B cell (primary cell): Measurements from ENCODE around the gene AVP. TPM values are rescaled to one million over a fixed set of nuclear protein-coding genes. Genes with fewer than 3 reads are reported as not detected.

Experiments used
- ATAC-seq: fragments of 200-7000 bp; cut with Tn5 transposase; one replicate; pipeline ENCODE4 v1.10.0; 2021; ENCODE audit warnings: low read depth, mild to moderate bottlenecking, moderate number of reproducible peaks, moderate library complexity
- CTCF ChIA-PET: fragments of 350-600 bp; sonication (Branson Sonifier 250); formaldehyde crosslinking; loops from one replicate; lab custom pipeline; 2021; ENCODE audit warnings: antibody characterized with exemption, inconsistent platforms; lab: Charles Lee
- POLR2A ChIA-PET: fragments of 350-600 bp; sonication (Branson Sonifier 250); formaldehyde crosslinking; loops from one replicate; lab custom pipeline; 2021; ENCODE audit warnings: antibody characterized with exemption; lab: Charles Lee
- DNase-seq: peaks from one replicate; pipeline ENCODE4 v3.0.0; 2013
- H2AFZ ChIP-seq: 2 replicates; pipeline ENCODE4 v1.6.1; 2012; ENCODE audit warnings: mild to moderate bottlenecking, low read depth, low read length; ENCODE audit not compliant: insufficient read depth, poor library complexity, severe bottlenecking
- H3K27ac ChIP-seq, 2 donors: 1 replicate in 1 of 2; 2 replicates in 1 of 2; pipeline ENCODE4 v1.5.1; 2012 to 2013; ENCODE audit warnings: low read length in 2 of 2, mild to moderate bottlenecking in 2 of 2, moderate library complexity in 1 of 2
- H3K27me3 ChIP-seq, 4 experiments: fragments of 200-600 bp in 1 of 4; sonication (generic) in 1 of 4; replicated peaks in 1 of 4; 1 replicate in 2 of 4; 2 replicates in 2 of 4; pipeline versions ENCODE4 v1.6.1 to v1.7.0; 2013 to 2016; ENCODE audit warnings: low read length in 3 of 4, mild to moderate bottlenecking in 2 of 4, mixed read lengths in 1 of 4, moderate library complexity in 1 of 4; ENCODE audit not compliant: insufficient read depth in 4 of 4, control insufficient read depth in 3 of 4; ENCODE audit errors: control extremely low read depth in 1 of 4
- H3K36me3 ChIP-seq, 2 experiments: replicated peaks in 1 of 2; 1 replicate in 1 of 2; 2 replicates in 1 of 2; pipeline versions ENCODE4 v1.6.1 to v1.7.1; 2013; ENCODE audit warnings: low read length in 1 of 2; ENCODE audit not compliant: insufficient read depth in 2 of 2, control insufficient read depth in 1 of 2; ENCODE audit errors: control extremely low read depth in 1 of 2, extremely low read depth in 1 of 2
- H3K4me1 ChIP-seq, 2 donors: fragments of 200-600 bp in 1 of 2; sonication (generic) in 1 of 2; 1 replicate in 1 of 2; 2 replicates in 1 of 2; pipeline versions ENCODE4 v1.5.1 to v1.6.1; 2013 to 2017; ENCODE audit warnings: low read length in 2 of 2; ENCODE audit not compliant: control insufficient read depth in 2 of 2, insufficient read depth in 2 of 2
- H3K4me2 ChIP-seq: replicated peaks from 2 replicates; pipeline ENCODE3; 2012; ENCODE audit warnings: mild to moderate bottlenecking, low read depth, low read length; ENCODE audit not compliant: poor library complexity, severe bottlenecking
- H3K4me3 ChIP-seq, 5 experiments: fragments of 200-600 bp in 1 of 5; sonication (generic) in 1 of 5; 1 replicate in 3 of 5; 2 replicates in 2 of 5; pipeline versions ENCODE4 v1.5.1 to v1.7.0; 2011 to 2016; ENCODE audit warnings: low read length in 4 of 5, mild to moderate bottlenecking in 4 of 5, low read depth in 2 of 5, control low read depth in 1 of 5, moderate library complexity in 1 of 5; ENCODE audit not compliant: insufficient read depth in 1 of 5; ENCODE audit errors: control extremely low read depth in 1 of 5, extremely low read depth in 1 of 5
- H3K79me2 ChIP-seq: fragments of 200-600 bp; sonication (generic); one replicate; pipeline ENCODE4 v1.6.0; 2016; ENCODE audit warnings: low read length; ENCODE audit not compliant: control insufficient read depth, insufficient read depth
- H3K9ac ChIP-seq: fragments of 200-600 bp; sonication (generic); 2 replicates; pipeline ENCODE4 v1.6.1; 2017; ENCODE audit warnings: mild to moderate bottlenecking, low read length, moderate library complexity
- H3K9me3 ChIP-seq, 3 donors: one replicate each; pipeline versions ENCODE4 v1.6.1 to v1.7.1; 2013; ENCODE audit warnings: low read length in 2 of 3; ENCODE audit not compliant: control insufficient read depth in 2 of 3, insufficient read depth in 1 of 3; ENCODE audit errors: control extremely low read depth in 1 of 3
- H4K20me1 ChIP-seq: 2 replicates; pipeline ENCODE4 v1.6.0; 2012; ENCODE audit warnings: mild to moderate bottlenecking, low read length; ENCODE audit not compliant: insufficient read depth, control insufficient read depth, poor library complexity, severe bottlenecking
- H3K27ac Mint-ChIP-seq: one replicate; pipeline ENCODE4 v1.8.0; 2021; ENCODE audit warnings: mixed read lengths
- H3K27me3 Mint-ChIP-seq: one replicate; pipeline ENCODE4 v1.8.0; 2021; ENCODE audit warnings: mixed read lengths
- H3K4me1 Mint-ChIP-seq: one replicate; pipeline ENCODE4 v1.8.0; 2021; ENCODE audit warnings: mixed read lengths
- H3K4me3 Mint-ChIP-seq: one replicate; pipeline ENCODE4 v1.8.0; 2021; ENCODE audit warnings: mixed read lengths
- H3K9me3 Mint-ChIP-seq: one replicate; pipeline ENCODE4 v1.8.0; 2022; ENCODE audit warnings: mixed read lengths; ENCODE audit not compliant: insufficient read depth
- CTCF ChIP-seq: fragments of 200-600 bp; IDR thresholded peaks from one replicate; pipeline ENCODE4 v1.8.0; 2022; ENCODE audit warnings: antibody characterized with exemption, mild to moderate bottlenecking
- EZH2 ChIP-seq: IDR thresholded peaks from 2 replicates; pipeline ENCODE4 v1.6.1; 2012; ENCODE audit warnings: borderline replicate concordance, low read depth, mild to moderate bottlenecking, moderate library complexity, low read length; ENCODE audit not compliant: insufficient read depth, poor library complexity, severe bottlenecking
- WGBS: methylation state at CpG from one replicate; pipeline ENCODE4 v1.1.5; 2013; ENCODE audit warnings: missing lambda C conversion rate; ENCODE audit not compliant: insufficient coverage; 5-methylcytosine and 5-hydroxymethylcytosine counted together
- intact Hi-C: fragments of 100-400 bp; cut with micrococcal nuclease; formaldehyde crosslinking; loops from one replicate; pipeline ENCODE4 v1.10.0; 2022
- polyA plus RNA-seq: library from polyadenylated mRNA; depleted of rRNA; stranded (reverse); fragments of >200 nt; gene quantifications from 2 replicates; pipeline ENCODE4 v1.2.3, GENCODE V29; 2012
- total RNA-seq, 2 donors: library from RNA; stranded (reverse); fragments of 120-200 nt in 1 of 2; gene quantifications; 1 replicate in 1 of 2; 2 replicates in 1 of 2; pipeline versions ENCODE4 v1.2.3 to v1.2.4, GENCODE V29; 2013 to 2022

The AVP gene
- total and polyA plus RNA-seq, 2 donors (not counting 1 experiment from before 2014, with no cell fraction given) = 4.5 TPM; not detected in 1

- no peaks in the 10 kb centered on the region for H3K27me3 Mint-ChIP-seq
- H3K4me1 Mint-ChIP-seq = peaks cover 31% of the 10 kb centered on the region
- no peak overlapping the region for H3K9ac ChIP-seq
- no peak overlapping the region for H3K4me3 ChIP-seq
- H3K27ac ChIP-seq = no peak overlapping the region
- peaks cover 0 to 12% (median 2%) of the 10 kb centered on the region in 4 experiments for H3K27me3 ChIP-seq
- H4K20me1 ChIP-seq = no peaks in the 10 kb centered on the region
- peaks cover 6% of the 10 kb centered on the region for H3K79me2 ChIP-seq
- ChIA-PET CTCF (interaction anchor here (0.7 to 5.2 kb wide), 8 partner anchors 14 to 49 kb away, joined by 3 to 43 read pairs (median 4); no protein-coding TSS in a partner anchor), POLR2A (no interaction called here)
- H3K4me3 Mint-ChIP-seq = no peak overlapping the region
- no peak overlapping the region for H3K4me2 ChIP-seq
- H2AFZ ChIP-seq = no peak overlapping the region
- no peaks in the 10 kb centered on the region for H3K9me3 Mint-ChIP-seq
- TF ChIP-seq CTCF (peak; percentile 23), EZH2 (no peak)
- H3K4me1 ChIP-seq = peaks cover 14 to 15% of the 10 kb centered on the region in 2 donors
- intact Hi-C loops = no loop called here
- H3K36me3 ChIP-seq = no peaks in the 10 kb centered on the region
- H3K27ac Mint-ChIP-seq = no peak overlapping the region
- peak; percentile 25 for ATAC-seq
- DNase-seq = peak; percentile 53
- H3K9me3 ChIP-seq = peaks cover 0 to 8% (median 0%) of the 10 kb centered on the region in 3 donors
- 95% methylated on average over 5 of the region's 8 CpGs for WGBS
These were observed 15.3 kb downstream of the AVP start for GRCh38 chr20:3068986-3069900.

- H4K20me1 ChIP-seq = no peaks in the 10 kb centered on the region
- Mint-ChIP-seq H3K9me3 (no peaks in the 10 kb centered on the region), H3K4me1 (peaks cover 31% of the 10 kb centered on the region), H3K27me3 (no peaks in the 10 kb centered on the region), H3K27ac (peak overlapping the region; percentile 77), H3K4me3 (peak overlapping the region; percentile 29)
- POLR2A ChIA-PET = no interaction called here
- H3K4me3 ChIP-seq = no peak overlapping the region
- ATAC-seq (no peak), DNase-seq (no peak)
- no peak overlapping the region for H2AFZ ChIP-seq
- H3K4me2 ChIP-seq = peak overlapping the region; percentile 34
- 60% methylated on average over 8 of the region's 8 CpGs for WGBS
- peaks cover 0 to 8% (median 0%) of the 10 kb centered on the region in 3 donors for H3K9me3 ChIP-seq
- CTCF ChIA-PET = interaction anchor here (1.6 to 5.2 kb wide), 3 partner anchors 10 to 47 kb away, joined by 4 to 43 read pairs (median 21); no protein-coding TSS in a partner anchor
- peaks cover 6% of the 10 kb centered on the region for H3K79me2 ChIP-seq
- H3K27ac ChIP-seq = no peak overlapping the region
- H3K27me3 ChIP-seq = peaks cover 0 to 12% (median 2%) of the 10 kb centered on the region in 4 experiments
- TF ChIP-seq CTCF = no peak
- TF ChIP-seq EZH2 = no peak
- no peaks in the 10 kb centered on the region for H3K36me3 ChIP-seq
- H3K9ac ChIP-seq = no peak overlapping the region
- intact Hi-C loops = no loop called here
- H3K4me1 ChIP-seq = peaks cover 14 to 15% of the 10 kb centered on the region in 2 donors
These were observed 16.4 kb downstream of the AVP start for GRCh38 chr20:3068075-3068474.
